Forelimb muscle (tissue), 1 donor: ENCODE results near the gene MAD2L1BP. TPM values are rescaled to one million over a fixed set of nuclear protein-coding genes. Genes with fewer than 3 reads are reported as not detected.

Source experiments
- DNase-seq: peaks from one replicate; pipeline ENCODE4 v3.0.0-alpha.2; 2013; ENCODE audit warnings: low read depth
- polyA plus RNA-seq: library from polyadenylated mRNA; unstranded; fragments of 120-200 nt; gene quantifications from one replicate; pipeline ENCODE4 v1.2.1, GENCODE V29; 2013; ENCODE audit not compliant: insufficient read length

Gene MAD2L1BP
- polyA plus RNA-seq, 1 donor: 16.4 TPM

DNA sequence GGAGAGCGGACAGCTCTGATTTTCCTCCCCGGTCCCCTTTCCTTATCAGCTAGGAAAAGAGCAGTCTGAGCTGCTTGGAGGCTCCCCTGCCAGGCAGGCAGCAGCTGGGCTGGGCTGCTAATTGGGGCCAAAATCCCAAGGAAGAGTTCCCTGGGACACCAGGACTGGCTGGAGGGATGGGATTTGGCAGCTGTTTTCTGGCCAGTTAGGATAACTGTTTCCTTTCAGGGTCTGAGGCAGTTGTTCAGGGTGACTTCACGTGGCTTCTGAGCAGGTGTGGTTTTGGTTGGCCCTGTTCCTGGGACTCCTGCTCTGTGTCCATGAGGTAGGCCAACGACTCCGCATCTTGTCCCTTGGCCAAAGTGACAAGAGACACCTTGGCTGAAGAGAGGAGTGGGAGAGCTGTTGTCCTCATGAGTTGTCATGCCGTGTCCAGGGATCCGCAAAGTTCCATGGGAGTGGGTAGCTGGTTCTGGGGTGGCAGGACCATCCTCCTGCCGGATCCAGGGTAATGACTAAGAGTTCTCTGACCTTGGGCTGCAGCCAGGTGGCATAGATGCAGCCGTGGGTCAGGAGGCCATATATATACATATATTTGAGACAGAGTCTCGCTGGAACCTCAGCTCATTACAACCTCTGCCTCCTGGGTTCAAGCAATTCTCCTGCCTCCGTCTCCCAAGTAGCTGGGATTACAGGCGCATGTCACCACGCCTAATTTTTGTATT lies 30.7 kb downstream of the MAD2L1BP start:
- DNase-seq: no peak

DNA sequence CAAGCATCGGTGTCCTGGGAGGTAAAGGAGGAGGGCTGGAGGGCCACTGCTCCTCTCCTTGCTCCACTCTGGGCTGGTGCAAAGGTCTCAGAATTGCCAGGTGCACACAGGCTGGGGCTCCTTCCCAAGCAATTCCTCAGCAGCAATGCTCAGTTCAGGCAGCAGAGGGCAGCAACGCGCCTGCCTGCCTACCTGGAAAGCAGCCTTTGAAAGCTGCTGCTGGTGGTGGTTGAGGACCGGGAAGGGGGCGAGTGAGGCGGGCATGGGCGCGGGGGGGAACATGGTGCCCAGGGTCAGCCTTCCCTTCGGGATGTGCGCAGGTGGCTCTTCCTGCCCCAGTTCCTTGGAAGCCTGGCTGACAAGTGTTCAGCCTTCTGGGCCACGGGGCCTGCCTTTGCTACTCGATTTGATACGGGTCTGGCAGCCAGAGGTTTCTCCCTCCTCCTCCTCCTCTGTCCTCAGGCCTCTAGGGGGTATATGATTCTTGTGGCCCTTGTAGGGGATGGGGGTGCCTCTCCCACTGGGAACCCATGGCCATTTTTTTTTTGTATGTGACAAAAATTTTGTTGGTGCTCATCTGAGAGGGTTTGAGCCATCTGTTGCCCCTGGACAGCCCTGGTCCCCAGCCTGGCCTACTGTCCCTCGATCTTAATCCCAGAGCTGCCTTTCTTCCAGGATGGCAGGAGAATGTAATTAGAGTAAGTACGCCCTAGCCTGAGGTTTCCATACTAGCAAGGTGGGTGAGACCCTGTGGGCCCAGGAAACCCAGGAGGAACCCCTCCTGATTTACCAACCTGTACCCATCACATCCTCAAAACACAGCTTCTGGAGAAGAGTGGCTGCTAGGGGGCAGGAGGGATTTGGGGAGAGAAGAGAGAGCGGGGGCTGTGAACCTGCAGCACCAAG lies 31.9 kb downstream of the MAD2L1BP start:
- DNase-seq: no peak

DNA sequence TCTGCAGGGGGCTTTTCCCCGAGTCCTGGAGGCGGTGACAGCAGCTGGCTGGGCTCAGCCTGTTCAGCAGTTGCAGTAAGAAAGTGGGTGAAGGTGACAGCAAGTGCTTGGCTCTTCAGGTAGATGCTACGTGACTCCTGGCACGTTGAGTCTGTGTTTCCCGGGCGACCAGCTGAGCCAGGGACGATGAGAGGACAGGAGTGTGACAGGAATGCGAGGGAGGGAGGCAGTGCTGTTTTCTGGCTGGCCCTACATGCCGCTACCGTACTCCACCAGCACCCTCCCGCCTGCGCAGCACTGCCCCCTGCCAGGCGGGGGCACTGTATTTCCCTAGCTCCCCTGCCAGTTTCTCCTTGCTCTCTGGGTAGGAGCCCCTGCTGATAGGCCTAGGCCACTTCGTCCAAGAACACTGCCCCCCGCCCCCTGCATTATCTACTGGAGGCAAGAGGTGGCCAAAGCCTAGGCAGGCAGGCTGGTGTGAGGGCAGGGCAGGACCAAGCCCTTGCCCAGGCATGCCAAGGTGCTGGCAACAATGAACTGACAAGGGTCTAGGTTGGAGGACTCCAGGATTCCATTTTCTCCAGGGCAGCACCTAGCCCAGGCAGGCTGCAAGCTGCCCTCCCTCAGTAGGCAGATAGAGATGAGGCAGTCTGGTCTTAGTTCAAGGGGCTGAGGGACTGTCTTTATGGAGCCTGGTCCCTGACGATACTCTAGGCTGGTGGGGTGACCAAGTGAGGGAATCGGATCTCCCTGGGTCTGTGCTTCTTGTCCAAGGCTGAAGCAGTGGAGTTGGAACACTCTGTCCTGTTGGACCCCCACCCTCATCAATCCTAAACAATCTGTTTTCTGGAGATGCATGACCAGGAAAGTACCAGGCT lies 32.8 kb downstream of the MAD2L1BP start:
- no peak for DNase-seq

DNA sequence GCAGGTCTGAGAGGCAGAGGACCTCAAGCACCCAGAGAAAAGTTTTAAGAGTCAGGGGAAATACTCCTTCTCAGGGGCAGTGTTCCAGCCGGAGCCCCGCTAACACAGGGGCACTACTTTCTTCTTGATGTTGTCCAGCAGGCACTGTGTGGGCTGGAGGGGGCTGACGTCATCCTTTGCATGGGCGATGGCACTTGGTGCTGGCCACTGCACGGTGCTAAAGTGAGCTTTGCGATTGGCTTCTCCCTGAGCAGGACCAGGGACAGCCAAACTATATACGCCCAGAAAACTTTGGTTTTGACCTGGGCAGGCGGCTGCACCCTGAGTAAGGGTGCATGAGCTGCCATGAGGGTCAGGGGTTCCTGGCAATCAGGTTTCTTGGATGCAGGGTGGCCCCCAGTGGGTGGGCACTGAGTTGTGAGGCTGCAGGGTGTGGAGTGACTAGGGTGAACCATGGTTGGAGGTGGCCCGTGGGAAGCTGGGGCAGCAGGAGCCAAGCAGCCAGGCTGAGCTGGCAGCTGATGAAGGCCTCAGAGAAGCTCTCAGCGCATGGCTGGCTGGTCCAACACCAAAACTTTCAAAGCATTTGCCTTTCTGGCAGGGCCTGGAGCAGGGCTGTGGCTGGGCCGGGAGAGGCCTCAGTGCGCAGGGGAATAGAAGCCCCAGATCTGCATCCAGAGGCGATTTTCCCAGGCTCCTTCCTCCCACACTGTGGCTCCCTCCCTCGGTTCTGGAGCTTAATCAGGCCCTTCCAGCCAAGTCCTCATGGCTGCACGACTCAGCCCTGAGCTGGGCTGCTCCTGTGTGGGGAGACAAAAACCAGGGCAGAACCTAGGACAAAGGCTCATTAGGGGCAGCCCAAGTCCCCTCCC lies 33.6 kb downstream of the MAD2L1BP start:
- DNase-seq: no peak

DNA sequence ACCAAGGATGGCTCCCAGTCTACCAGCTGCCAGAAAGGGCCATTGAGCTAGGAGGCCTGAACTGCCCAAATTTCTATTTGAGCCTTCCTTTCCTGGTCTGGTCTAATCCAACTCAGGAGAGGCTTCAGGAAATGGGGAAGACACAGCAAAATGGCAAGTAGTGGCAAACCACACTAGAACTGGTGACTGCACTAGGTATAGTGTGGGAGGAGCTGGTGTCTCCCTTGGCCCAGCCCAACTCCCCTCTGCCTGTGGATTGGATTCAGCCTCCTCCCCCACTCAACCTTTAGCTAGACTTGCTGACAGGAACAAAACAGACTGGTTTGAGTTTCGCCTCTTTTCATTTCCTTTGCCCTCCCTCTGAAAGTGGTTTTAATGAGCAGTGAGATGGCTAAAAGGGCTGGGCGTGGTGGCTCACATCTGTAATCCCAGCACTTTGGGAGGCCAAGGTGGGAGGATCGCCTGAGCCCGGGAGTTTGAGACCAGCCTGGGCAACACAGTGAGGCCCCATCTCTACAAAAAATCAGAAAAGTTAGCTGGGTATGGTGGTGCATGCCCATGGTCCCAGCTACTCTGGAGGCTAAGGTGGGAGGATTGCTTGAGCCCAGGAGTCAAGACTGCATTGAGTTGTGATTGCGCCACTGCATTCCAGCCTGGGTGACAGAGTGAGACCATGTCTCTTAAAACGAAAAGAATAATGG lies 34.4 kb downstream of the MAD2L1BP start:
- DNase-seq: no peak

DNA sequence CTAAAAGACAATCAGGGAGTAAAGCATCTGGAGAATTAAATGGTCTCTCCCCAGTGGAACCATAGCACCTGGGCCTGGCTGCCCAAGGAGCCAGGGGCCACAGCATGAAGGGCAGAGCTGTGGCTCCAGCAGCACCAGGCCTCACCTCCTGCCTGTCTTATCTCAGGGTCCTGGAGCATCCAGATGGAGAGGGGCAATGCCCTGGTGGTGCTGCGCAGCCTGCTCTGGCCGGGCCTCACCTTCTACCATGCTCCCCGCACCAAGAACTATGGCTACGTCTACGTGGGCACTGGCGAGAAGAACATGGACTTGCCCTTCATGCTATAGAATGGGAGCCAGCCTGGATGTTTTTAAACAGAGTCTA lies 35.0 kb downstream of the MAD2L1BP start:
- no peak for DNase-seq

DNA sequence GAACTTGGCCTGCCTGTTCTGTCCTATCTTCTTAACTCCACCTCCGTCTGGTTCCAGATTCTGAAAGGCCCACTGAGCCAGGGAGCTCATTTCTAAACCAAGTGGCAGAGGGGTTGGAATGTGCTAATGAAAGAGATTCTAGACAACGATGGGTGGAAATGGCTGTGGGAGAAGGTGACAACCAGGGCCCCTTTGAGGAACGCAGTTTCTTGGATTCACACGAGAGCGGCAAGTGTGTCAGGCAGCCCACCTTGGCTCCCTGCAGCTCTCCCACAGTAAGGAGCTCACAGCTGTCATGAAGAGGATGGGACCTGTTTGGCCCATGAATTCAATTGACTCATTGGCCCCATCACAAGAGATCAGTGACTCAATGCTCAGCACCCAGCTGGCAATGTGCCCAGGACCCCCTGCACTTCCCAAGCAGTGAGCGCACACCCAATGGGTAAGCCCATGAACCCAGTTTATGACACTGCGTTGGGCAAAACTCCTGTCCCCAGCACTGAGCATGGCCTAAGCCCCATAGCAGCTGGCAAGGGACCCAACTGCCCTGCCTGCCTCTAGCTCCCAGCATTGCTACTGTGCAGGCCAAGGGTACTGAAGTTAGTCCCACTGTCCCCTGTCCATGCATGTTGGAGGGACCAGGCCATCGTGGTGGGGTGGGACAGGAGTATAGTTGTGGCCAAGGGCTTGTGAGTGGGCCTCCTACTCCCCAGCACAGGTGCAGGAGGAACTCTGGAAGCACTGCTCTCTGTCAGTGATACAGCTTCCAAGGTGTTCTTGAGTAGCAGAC lies 35.6 kb downstream of the MAD2L1BP start:
- DNase-seq: no peak

DNA sequence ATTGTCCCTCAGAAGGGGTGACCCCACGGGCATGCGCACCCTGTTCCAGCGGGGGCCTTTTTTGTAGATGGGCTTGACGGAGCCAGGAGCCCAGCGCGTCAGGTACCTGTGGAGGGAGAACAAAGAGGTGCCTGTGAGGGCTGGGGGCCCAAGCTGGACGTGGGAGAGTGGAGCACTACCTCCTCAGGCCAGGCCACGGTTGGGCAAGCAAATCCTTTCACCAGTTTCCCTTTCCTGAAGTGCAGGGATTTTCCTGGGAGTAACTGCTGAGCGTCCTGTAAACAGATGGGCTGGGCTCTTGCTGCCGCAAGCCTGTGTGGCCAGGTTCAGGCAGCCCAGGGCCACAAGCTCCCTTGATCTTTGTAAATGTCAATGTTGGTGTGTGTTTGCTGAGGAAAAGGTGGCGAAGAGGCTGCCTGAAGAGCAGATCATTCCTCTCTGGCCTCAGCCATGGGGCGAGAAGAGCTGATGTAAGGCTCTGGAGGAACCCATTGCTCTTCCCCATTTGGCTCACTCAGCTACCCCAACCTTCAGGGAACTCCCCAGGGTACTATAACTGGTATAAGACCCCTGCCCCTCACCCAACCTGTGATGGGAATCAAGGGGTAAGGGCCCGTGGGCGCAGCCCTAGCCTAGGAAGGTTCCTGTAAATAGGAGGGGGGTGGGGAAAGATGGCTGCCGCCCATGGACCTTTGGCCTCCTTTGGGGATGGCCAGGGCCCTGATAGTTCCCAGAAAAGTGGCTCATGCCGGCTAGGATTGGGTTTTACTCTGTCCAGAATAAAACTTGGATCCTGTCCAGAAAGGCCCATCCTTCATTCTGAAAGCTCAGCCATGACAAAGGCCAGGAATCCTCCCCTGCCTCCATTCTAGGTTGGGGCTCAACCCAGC lies 36.4 kb downstream of the MAD2L1BP start:
- DNase-seq: no peak

DNA sequence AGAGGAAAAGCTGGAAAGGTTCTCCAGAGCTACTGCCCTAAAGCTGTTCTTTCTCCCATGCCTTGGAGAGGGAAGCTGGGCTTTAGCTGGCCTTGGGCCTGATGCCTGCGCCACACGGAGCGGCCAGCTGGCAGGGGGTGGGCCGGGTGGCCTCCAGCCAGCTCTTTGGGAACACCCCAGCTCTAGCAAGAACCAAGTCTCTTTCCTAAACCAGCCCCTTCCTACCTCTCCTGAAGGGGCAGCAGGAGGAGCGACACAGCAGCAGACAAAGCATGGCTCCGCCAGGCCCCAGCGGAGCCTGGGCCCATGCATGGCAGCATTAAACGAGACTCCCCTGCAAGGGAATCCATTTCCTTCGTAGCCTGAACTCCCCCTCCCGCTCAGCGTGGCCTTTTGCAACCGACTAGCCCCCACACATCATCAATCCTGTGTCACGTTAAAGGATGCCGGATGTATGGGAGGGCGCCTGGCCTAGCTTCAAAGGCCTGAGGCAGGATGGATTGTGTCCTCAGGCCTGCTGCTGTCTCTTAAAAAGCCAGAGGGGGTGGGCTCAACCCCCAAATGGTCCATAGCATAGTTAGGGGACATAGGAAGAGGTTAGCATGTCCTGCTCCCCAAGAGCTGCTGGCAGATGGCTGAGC lies 37.9 kb downstream of the MAD2L1BP start:
- DNase-seq: no peak

DNA sequence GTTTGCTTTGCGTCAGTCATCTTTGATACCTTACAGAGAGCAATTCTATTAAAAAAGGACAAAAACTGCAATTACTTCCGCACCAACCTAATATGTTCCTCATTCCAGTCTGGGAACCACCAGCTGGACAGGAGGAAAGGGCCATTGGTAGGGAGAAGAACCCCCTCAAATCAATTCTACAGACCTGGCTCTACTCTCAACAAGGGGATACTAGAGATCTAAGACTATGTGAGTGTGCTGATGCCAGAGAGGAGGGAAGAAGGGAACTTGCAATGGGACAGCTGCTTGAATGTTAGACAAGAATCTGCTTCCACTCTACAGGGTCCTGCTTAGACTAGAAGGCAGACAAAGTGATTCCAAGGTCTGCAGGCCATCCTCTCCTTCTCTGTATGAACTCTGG lies 38.7 kb downstream of the MAD2L1BP start:
- no peak for DNase-seq

DNA sequence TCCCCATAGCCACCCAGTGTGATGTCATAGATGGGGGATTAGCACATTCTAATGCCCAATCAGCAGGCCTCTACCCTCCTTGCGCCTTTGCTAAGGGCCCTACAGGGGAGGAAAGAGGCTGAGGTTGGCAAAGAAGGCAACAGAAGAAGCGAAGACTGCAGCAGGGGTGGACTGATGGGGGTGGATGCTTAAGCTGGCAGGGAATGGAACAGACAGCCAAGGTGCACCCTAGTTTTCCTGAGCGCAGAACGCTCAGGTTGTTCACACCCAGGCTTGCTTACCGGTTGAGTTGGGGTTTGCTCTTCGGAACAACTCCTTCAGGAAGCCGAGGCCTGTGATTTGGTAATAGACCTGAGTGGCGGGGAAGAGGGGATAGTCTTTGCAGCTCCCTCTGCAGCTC lies 39.3 kb downstream of the MAD2L1BP start:
- DNase-seq: no peak

DNA sequence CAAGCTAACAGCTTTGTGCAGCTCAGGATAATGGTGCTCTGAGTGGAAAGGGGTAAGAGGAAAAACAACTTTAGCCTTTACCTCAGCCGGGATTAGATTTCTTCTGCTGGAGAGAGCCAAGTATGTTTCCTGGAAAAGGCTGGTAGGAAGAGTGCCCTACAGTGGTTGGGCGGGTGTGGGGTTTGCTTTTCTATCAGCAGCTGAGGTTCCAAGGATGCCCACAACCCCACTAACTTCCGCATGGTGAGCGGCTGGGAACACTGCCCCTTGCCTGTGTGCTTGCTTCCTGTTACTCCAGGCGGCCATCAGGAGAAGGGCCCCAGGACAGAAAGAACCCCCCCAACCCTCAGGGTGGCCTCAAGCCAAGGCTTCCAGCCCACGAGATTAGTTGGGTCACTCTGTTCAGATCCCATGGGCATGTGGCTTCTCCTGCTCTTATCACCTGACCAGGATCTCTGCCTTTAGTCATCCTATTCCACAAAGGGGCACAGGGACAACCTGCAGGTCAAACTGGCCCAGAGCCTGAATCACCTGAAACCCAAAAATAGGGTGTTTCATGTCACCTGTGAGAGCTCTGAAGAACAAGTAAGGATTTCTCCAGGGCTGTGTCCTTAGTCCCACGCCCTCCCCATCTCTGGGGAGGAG lies 41.4 kb downstream of the MAD2L1BP start:
- DNase-seq: no peak

DNA sequence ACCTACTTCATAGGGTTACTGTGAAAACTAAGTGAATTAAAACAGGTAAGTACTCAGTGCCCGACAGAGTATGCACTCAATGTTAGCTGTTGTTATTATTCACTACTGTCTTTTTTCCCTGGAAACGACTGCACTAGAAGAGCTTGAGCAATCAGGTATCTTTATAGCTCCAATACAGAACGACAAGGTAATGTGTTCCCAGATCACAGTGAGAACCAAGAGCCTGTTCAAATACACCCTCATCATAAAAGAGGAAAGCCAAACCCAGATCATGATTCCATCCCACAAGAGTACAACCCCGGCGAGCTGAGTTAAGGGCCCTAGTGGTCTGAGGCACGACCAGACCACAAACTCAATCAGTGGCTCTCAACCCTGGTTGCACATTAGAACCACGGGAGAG lies 42.1 kb downstream of the MAD2L1BP start:
- no peak for DNase-seq

DNA sequence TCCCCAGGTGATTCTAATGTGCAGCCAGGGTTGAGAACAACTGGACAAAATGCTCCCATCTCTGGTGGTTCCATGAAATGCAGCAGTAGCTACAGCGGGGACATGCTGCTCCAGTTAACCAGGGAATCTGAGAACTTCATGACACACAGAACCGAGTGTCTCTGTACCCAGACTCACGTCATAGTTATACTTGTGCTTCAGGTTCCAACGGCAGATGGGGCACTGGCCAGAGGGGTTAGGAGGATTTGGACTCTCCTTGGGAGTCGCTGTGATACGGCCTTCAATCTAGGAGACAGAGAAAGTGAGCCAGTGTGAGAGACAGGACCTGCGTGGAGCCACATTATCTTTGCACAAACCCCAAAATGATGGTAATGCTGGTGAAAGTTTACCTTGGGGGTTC lies 42.7 kb downstream of the MAD2L1BP start:
- no peak for DNase-seq

DNA sequence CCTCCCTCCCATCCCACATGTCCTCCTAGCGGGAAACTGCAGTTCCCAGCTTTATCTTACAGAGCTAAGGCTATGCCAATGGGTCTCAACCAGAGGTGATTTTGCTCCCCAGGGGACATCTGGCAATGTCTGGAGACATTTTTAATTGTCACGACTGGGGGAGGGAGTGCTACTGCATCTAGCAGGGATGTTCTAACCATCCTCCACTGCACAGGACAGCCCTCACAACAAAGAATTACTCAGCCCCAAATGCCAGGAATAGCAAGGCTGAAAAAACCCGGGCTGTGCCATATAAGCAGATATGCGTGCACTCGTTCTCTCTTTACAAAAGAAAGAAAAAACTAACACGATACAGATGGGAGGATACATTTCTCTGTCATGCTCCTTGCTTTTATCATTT lies 43.4 kb downstream of the MAD2L1BP start:
- DNase-seq: no peak

DNA sequence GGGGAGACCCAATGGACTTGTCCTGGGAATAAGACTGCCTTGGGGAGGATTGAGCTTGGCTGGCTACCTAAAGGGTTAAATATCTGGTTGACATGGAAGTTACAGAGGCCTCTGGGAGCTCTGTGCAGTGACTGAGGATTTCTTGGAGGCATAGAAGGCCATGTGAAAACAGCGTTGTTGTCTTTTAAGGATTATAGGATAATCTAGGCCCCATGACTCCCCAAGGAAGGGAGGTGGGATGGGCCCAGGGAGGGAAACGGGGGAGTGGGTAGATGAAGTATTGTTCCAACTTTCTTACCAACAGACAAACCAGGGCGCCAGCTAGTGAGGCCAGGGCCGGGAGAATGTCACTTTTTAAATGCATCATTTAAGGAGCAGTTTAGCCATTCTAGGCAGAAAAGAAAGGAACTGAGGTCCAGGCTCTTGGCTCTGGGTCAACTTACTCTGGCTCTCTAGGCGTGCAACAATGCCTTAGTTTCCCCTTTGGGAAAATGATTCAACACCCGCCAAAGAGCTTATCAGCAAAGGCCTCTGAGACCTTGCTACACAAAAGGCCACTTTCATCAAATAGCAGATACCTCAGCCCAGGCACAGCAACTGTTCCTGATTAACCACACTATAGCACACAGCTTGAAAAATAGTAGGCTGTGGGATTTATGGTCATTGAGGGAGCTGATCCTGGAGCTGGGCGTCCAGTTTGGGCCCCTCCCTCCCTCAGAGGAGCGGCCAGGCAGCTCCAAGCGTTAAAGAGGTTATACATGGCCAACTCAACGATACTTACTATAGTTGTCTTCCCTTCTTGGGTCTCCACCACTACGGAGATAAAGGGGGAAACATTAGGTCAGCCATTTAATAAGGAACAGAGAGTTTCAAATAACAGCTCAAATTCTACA lies 44.9 kb downstream of the MAD2L1BP start:
- no peak for DNase-seq

DNA sequence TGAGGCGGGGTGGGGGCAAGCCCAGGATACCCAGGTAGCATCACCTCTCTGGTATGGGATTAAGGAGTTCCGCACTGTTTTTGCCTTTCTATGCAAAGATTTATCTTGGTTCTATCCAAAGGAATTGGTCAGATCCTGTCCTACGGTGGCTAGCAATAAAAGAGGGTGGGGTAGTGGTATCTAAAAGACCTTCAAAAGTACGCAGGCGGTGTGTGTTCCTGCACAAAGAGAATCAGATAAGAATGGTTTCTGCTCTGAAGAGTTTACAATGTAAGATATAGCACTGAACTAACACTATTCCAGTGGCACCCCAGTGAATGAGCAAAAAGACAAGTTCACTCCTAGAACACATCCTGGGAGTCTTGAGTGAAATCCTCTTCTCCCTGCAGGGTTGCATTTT lies 45.7 kb downstream of the MAD2L1BP start:
- no peak for DNase-seq
